Cardiac fibroblast (primary cell): ENCODE data around the gene VSIR.

ENCODE experiments used
- DNase-seq, 2 donors: peaks; one replicate each; pipeline versions ENCODE4 v3.0.0 to v3.0.0-alpha.2; 2010; ENCODE audit warnings: low read depth in 2 of 2
- H3K4me3 ChIP-seq, 2 donors: replicated peaks in 1 of 2; 1 replicate in 1 of 2; 2 replicates in 1 of 2; pipeline ENCODE4 v1.5.1; 2011; ENCODE audit warnings: low read depth in 2 of 2, low read length in 2 of 2, mild to moderate bottlenecking in 2 of 2, moderate library complexity in 1 of 2
- TF ChIP-seq, protein P1 (sequence below): IDR thresholded peaks from one replicate; pipeline ENCODE4 v1.5.1; 2011; ENCODE audit warnings: low read depth, mild to moderate bottlenecking, low read length, inconsistent platforms

The VSIR gene

DNA sequence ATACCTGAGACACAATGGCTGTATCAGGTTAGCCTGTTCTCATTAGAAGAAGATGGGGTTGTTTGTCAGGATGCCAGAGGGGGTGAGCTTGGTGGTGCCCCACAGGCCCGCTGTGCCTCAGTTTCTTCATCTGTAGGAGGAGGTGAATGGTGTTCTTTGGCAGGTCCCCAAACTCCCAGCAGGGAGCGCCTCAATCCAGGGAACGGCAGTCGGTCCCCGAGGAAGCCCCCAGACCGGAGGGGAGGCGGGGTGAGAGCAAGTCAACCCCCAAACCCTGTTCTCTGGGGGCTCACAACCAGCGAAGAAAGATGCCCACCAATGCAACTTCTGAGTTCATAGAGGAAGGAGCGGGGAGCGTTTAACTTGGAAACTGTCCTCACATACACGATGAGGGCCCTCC lies 69.7 kb downstream of the VSIR start:
- DNase-seq: no peak
- TF ChIP-seq, protein P1, sequence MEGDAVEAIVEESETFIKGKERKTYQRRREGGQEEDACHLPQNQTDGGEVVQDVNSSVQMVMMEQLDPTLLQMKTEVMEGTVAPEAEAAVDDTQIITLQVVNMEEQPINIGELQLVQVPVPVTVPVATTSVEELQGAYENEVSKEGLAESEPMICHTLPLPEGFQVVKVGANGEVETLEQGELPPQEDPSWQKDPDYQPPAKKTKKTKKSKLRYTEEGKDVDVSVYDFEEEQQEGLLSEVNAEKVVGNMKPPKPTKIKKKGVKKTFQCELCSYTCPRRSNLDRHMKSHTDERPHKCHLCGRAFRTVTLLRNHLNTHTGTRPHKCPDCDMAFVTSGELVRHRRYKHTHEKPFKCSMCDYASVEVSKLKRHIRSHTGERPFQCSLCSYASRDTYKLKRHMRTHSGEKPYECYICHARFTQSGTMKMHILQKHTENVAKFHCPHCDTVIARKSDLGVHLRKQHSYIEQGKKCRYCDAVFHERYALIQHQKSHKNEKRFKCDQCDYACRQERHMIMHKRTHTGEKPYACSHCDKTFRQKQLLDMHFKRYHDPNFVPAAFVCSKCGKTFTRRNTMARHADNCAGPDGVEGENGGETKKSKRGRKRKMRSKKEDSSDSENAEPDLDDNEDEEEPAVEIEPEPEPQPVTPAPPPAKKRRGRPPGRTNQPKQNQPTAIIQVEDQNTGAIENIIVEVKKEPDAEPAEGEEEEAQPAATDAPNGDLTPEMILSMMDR: no peak
- H3K4me3 ChIP-seq: no peak overlapping the region

DNA sequence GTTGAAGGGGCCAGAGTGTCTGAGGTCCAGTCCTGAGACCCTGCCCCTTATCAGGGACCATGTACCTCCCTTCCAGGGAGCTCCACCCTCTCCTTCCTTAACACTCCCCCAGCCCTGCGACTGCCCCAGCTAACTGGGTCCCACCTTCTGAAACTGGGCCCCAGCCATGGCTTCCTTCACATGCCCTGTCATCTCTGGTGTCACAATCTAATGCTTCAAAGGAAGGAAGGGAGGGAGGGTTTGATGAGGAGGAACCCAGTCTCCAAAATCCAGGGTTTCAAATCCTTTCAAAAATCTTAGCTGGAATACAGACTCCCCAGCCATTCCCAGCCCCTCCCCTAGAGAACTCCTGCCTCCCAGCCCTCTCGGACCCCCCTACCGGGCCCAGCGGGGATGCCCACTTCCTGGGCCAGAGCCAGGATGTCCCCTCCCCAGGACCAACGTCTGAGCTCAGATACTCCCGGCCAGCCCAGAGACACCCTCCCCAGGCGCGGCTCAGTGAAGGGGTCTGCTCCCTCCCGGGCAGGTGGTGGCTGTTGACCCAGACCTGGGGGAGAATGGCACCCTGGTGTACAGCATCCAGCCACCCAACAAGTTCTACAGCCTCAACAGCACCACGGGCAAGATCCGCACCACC lies 71.7 kb downstream of the VSIR start:
- no peak for DNase-seq
- TF ChIP-seq, protein P1: no peak
- H3K4me3 ChIP-seq: no peak overlapping the region

DNA sequence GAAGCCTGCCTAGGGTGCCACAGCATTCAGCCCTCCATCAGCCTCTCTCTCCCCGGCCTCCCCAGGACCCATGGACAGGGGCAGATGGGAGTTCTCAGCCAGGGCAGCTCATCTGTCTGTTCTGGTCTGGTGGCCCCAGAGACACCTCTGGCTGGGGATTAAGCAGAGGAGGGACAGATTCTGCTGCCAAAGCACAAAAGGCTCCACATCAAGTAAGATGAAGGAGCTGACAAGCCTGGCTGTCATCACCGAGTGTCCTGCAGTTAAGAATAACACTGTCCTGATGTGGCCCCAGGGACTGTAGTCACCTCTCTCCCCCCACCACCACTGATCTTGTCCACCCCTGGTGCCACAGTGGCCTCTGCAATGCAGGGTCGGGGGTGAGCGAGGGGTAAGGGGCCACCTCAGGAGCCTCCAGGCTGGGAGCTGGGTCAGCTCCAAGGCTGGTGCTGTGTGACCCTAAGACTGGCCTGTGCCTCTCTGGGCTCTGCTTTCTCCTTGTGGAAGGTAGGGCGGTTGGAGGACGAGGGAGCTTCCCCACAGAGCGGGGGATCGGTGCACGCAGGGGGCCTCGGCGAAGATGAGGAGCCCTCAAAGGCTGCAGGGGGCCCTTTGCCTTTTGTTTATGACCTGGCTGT lies 72.5 kb downstream of the VSIR start:
- DNase-seq: no peak
- no peak overlapping the region for H3K4me3 ChIP-seq
- TF ChIP-seq, protein P1: no peak

DNA sequence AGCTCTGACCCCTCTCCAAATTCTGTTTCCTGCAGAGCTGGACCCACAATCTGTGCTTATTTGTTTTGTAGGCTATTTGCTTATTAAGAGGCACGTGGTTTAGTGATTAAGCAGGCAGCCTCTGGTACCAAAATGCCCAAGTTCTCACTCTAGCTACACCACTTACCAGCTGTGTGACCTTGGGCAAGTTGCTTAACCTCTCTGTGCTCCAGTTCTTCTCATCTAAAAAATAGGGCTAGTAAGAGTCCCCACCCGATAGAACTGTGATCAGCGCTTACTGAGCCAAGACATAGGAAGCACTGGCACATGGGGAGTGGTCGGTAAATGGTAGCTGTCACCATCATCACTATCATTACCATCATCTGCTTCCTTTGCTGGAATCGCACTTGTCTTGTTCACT lies 74.6 kb downstream of the VSIR start:
- H3K4me3 ChIP-seq: no peak overlapping the region
- TF ChIP-seq, protein P1: no peak
- DNase-seq: no peak

DNA sequence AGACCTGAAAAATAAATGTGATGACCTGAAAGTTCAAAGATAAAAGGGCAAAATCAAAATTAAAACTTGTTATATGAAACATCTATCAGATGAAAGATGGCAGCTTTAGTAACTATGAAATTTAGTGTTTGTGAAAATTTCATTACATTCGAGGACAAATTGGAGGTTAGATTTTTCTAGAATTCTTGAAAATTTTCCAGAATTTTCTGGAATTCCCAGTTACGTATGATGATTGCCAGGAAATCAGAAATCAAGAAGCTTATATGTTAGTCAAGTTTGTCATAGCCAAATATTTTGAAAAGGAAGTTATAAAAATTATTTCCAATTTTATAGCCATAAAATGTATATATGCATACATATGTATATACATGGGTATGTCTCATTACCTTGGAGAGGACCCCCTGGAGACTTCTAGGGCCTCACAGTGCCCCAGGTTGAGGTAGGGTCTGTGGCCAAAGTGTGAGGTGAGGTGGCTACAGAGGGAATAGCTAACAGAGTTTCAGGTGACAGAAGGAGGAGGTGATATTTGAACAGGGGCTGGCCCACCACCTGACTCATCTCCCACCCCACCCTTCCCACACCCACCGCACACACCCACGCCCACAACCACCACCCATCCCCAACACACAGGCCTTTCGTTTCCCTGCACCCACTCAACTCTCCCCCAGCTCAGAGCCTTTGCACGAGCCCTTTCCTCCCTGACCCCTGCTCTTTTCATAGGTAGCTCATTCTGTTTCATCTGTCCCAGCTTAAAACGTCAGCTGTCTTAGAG lies 75.2 kb downstream of the VSIR start:
- TF ChIP-seq, protein P1: no peak
- DNase-seq: no peak
- H3K4me3 ChIP-seq: no peak overlapping the region
